GM23248 (cell line): Measurements from ENCODE around the gene CBX3.

ENCODE experiments used
- EZH2 ChIP-seq: fragments of 200-600 bp; sonication (generic); IDR thresholded peaks from 2 replicates; pipeline ENCODE4 v1.6.1; 2018; ENCODE audit warnings: antibody characterized with exemption, mild to moderate bottlenecking; ENCODE audit not compliant: insufficient read depth, poor library complexity, severe bottlenecking
- EZH2phosphoT487 ChIP-seq: fragments of 200-600 bp; sonication (generic); IDR thresholded peaks from 2 replicates; pipeline ENCODE4 v1.6.1; 2018; ENCODE audit warnings: antibody characterized with exemption, moderate library complexity, mild to moderate bottlenecking, low read depth; ENCODE audit not compliant: insufficient read depth

GRCh38 chr7:26170663-26171062 lies 30.9 kb upstream of the CBX3 start:
- TF ChIP-seq EZH2 (no peak), EZH2phosphoT487 (no peak)
